Measurements from ENCODE around the gene C11orf65.

The C11orf65 gene

GRCh38 chr11:108369064-108369463 lies 98.3 kb downstream of the C11orf65 start:
- DNase-seq (ENCODE audit: low read depth): peak; percentile 70

- peak; percentile 46 for DNase-seq (ENCODE audit: low read depth)
Measured at GRCh38 chr11:108368134-108368533, 99.2 kb downstream of the C11orf65 start.

GRCh38 chr11:108364159-108364558 lies 103.2 kb downstream of the C11orf65 start:
- peak; percentile 71 for DNase-seq (ENCODE audit: low read depth)

GRCh38 chr11:108351468-108351867 lies 115.9 kb downstream of the C11orf65 start:
- DNase-seq (ENCODE audit: low read depth): no peak

GRCh38 chr11:108346451-108346850 lies 120.9 kb downstream of the C11orf65 start:
- no peak for DNase-seq (ENCODE audit: low read depth)

GRCh38 chr11:108345767-108346166 lies 121.6 kb downstream of the C11orf65 start:
- DNase-seq (ENCODE audit: low read depth): no peak

- DNase-seq (ENCODE audit: low read depth): no peak
Measured at GRCh38 chr11:108343714-108344113, 123.6 kb downstream of the C11orf65 start.

- no peak for DNase-seq (ENCODE audit: low read depth)
Measured at GRCh38 chr11:108341654-108342053, 125.7 kb downstream of the C11orf65 start.

- DNase-seq (ENCODE audit: low read depth): no peak
Measured at GRCh38 chr11:108340973-108341372, 126.4 kb downstream of the C11orf65 start.

- DNase-seq (ENCODE audit: low read depth): no peak
Measured at GRCh38 chr11:108338750-108339149, 128.6 kb downstream of the C11orf65 start.

GRCh38 chr11:108333403-108333899 lies 133.9 kb downstream of the C11orf65 start:
- DNase-seq (ENCODE audit: low read depth): no peak

Measured in iris pigment epithelial cell (primary cell).